Upper lobe of left lung (tissue), 4 donors: Measurements from ENCODE around the gene OPCML.

Experiments
- POLR2A ChIP-seq, 4 donors: fragments of 450-650 bp; IDR thresholded peaks; one replicate each; pipeline ENCODE4 v1.5.1; 2016 to 2017; ENCODE audit warnings: antibody characterized with exemption in 4 of 4, mild to moderate bottlenecking in 2 of 4
- TF ChIP-seq, protein P1 (sequence below), 6 experiments: fragments of 450-650 bp in 4 of 6; fragments of 200-600 bp in 2 of 6; sonication (generic) in 2 of 6; IDR thresholded peaks; one replicate each; pipeline ENCODE4 v1.5.1; 2016 to 2019; ENCODE audit warnings: antibody characterized with exemption in 6 of 6

DNA sequence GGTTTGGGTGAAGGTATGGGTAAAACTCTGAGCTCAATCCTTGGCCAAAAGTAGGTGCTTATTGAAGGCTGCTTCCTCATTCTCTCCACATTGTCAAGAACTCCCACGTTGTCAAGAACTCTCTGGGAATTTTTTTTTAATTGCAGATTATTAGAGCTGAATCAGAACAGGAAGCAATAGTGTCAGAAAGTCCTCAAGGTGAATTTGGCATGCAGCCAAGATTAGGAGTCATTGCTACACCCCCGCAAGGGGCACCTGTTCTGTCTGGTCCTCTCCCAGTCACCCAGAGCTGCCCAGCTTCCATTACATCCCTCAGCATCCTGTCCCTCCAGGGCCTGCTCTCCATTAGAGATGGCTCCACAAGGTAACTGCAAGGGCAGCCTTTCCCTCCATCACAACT, 996.5 kb downstream of the OPCML start:
- TF ChIP-seq, protein P1, sequence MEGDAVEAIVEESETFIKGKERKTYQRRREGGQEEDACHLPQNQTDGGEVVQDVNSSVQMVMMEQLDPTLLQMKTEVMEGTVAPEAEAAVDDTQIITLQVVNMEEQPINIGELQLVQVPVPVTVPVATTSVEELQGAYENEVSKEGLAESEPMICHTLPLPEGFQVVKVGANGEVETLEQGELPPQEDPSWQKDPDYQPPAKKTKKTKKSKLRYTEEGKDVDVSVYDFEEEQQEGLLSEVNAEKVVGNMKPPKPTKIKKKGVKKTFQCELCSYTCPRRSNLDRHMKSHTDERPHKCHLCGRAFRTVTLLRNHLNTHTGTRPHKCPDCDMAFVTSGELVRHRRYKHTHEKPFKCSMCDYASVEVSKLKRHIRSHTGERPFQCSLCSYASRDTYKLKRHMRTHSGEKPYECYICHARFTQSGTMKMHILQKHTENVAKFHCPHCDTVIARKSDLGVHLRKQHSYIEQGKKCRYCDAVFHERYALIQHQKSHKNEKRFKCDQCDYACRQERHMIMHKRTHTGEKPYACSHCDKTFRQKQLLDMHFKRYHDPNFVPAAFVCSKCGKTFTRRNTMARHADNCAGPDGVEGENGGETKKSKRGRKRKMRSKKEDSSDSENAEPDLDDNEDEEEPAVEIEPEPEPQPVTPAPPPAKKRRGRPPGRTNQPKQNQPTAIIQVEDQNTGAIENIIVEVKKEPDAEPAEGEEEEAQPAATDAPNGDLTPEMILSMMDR (IDR thresholded peaks at IDR 0.05) = no peak
- TF ChIP-seq POLR2A (IDR thresholded peaks at IDR 0.05) = no peak
